ENCODE data around the gene C6. TPM values are rescaled to one million over a fixed set of nuclear protein-coding genes. Genes with fewer than 3 reads are reported as not detected.

Gene C6
- total and polyA plus RNA-seq, 9 of the 15 experiments (the other 6 are each of a cell fraction or from before 2014, with no cell fraction given): 0.09 TPM; not detected in 8

DNA sequence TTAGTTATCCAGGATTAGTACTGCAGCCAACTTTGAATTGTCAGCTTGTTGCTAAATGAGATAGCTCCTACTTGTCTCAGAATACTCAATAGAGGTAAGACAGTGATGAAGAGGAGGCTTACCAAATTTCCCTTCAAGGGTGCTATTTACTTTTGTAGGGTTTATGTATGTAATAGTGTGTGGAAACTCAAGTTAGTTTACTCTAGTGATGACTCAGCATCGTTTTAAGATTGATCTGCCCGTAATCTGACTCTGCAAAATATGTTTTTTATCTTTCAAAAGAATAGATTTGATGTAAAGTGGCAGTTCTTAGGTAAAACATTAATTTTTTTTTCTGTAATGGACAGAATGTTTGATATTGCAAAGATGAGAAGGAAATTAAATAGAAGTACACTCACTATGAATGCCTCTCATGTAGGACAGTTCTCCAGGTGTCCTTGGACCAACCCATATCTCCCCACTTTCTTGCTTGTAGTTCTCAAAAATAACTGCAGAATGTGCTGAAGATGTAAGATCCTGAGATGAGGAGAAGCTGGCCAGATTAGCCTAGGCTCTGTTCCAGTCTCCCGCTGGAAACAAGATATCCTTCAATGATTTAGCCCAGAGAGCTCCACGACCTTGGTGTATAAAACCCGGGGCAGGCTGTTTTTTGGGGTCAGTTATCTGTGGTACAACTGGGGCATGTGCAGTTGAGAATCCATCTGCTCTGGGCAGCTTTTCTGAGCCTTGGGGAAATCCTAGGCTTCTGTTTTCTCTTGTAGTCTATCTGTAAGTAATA is 117.8 kb downstream of the C6 start:
- Histone ChIP-seq H3K9me3 (replicated peaks; ENCODE audit: control insufficient read depth, insufficient read depth, low read depth, low read length) (no peaks in the 10 kb centered on the region), H3K9me1 (ENCODE audit: control insufficient read depth, insufficient read depth, low read length) (no peaks in the 10 kb centered on the region), H3K27ac (ENCODE audit: extremely low read depth, low read depth, low read length) (no peak overlapping the region), H3K4me1 (replicated peaks in 1 of 2; ENCODE audit: control insufficient read depth in 2 of 2, insufficient read depth in 2 of 2, low read length in 2 of 2) (no peaks in the 10 kb centered on the region), H3K9ac (ENCODE audit: insufficient read depth in 1 of 2, low read depth in 2 of 2, low read length in 2 of 2) (no peak overlapping the region), H3K4me3 (no peak overlapping the region), H3K4me2 (ENCODE audit: insufficient read depth, low read length) (no peak overlapping the region), H3K79me2 (ENCODE audit: control insufficient read depth, insufficient read depth, low read length) (no peaks in the 10 kb centered on the region), H4K20me1 (replicated peaks; ENCODE audit: control insufficient read depth, insufficient read depth, low read length) (no peaks in the 10 kb centered on the region), H3K36me3 (ENCODE audit: control insufficient read depth, insufficient read depth, low read length) (no peaks in the 10 kb centered on the region), H3K27me3 (ENCODE audit: control insufficient read depth in 2 of 2, insufficient read depth in 2 of 2, low read length in 2 of 2) (no peaks in the 10 kb centered on the region), H2AFZ (ENCODE audit: low read depth, low read length) (no peak overlapping the region)
- TF ChIP-seq SP1 (CRISPR knock-in tag; IDR thresholded peaks at IDR 0.05): no peak
- TF ChIP-seq NFE2 (IDR thresholded peaks at IDR 0.05; ENCODE audit: low read depth): peak; percentile 19; the same call in 1 of the 2 replicates
- TF ChIP-seq C11orf30 (IDR thresholded peaks at IDR 0.05; ENCODE audit: low read depth): peak; percentile 43; the same call in 1 of the 2 replicates
- TF ChIP-seq STAT5A (IDR thresholded peaks at IDR 0.05; ENCODE audit: borderline replicate concordance, low read length): no peak
- peak; percentile 72 for TF ChIP-seq ZNF316 (IDR thresholded peaks at IDR 0.05)
- TF ChIP-seq ZNF124 (CRISPR knock-in tag; IDR thresholded peaks at IDR 0.05): no peak
- no peak for TF ChIP-seq ATF7 (IDR thresholded peaks at IDR 0.05)
- TF ChIP-seq MAFK (IDR thresholded peaks at IDR 0.05; ENCODE audit: low read length): peak; percentile 29; the same call in 1 of the 2 replicates
- no peak for TF ChIP-seq ZC3H11A (IDR thresholded peaks at IDR 0.05; ENCODE audit: low read depth, low read length)
- TF ChIP-seq MAFF (IDR thresholded peaks at IDR 0.05; ENCODE audit: low read length): peak; percentile 41; the same call in 1 of the 2 replicates
- TF ChIP-seq XRCC3 (IDR thresholded peaks at IDR 0.05): no peak
- peak; percentile 41 for TF ChIP-seq MAFG (tag; conservative IDR thresholded peaks at IDR 0.05)
- TF ChIP-seq GTF2F1 (IDR thresholded peaks at IDR 0.05; ENCODE audit: low read depth, low read length): no peak
- BruUV-seq (replicated peaks): no TSS peak
- FAIRE-seq: no peak
- ATAC-seq: no peak
- intact Hi-C loops (cut with micrococcal nuclease) (no loop called here), in situ Hi-C loops (cut with MboI) (no loop called here)
- no peak for DNase-seq (ENCODE audit: extremely low read depth in 1 of 4, low spot score in 3 of 4)
- WGBS (ENCODE audit: insufficient coverage, low coverage, missing lambda C conversion rate): 3% methylated on average over 5 of the region's 5 CpGs
- POLR2A ChIA-PET: no interaction called here
- CTCF ChIA-PET (ENCODE audit: low intra/inter-chr PET ratio): no interaction called here
